GM18499 (cell line): ENCODE measurements around the gene HASPIN.

Experiments used
- ATAC-seq: cut with Tn5 transposase; IDR thresholded peaks from one replicate; pipeline ENCODE4 v1.9.1; 2021; ENCODE audit warnings: moderate number of reproducible peaks; ENCODE audit not compliant: insufficient read depth, unreplicated experiment

Gene HASPIN

DNA sequence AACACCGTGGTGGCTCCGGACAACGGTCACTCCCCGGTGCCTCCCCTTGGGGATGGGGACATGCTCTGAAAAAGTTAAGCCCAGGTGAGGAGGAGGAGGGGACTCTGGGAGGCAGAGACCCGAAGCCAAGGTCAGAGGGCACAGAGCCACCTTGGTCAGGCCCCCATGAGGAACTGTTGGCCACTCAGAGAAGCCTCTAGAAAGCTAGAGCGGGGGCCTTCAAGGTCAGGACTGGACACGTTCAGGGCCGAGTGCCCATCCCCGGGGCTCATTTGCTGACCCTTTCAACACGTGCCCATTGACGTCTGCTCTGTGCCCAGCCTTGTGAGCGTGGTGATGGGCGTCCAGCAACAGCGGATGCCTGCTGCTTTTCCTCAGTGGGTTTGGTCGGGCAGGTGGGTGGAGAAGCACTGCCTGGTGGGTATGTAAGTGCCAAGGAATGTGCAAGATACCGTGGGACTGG, 38.2 kb downstream of the HASPIN start:
- no peak for ATAC-seq

DNA sequence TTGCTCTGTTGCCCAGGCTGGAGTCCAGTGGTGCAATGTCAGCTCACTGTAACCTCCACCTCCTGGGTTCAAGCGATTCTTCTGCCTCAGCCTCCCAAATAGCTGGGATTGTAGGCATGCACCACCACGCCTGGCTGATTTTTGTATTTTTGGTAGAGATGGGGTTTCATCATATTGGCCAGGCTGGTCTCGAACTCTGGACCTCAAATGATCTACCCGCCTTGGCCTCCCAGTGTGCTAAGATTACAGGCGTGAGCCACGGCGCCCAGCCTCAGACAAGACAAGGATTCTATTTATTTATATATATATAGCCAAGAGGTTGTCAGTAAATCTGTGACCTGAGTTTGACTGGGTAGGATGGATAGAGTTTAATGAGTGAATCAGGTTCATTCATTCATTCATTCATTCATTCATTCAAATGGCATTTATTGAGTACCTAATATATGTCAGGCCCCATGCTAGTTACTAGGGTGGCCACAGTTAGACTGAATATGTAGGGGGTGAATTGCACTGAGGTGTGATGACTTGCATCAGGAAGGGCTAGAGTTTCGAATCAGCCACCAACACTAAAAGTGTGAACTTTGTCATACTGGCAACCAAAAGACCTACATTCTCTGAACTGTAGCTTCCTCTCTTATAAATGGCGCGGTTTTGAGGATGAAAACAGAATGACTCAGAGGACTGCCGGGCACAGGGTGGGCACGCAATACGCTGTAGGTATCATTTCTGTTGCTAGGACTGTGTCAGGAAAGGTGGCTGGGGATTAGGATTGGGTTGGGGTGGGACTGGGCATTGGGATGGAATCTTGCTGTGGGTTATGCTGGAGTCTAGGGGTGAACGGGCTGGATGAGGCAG, 39.4 kb downstream of the HASPIN start:
- ATAC-seq: peak; percentile 77

DNA sequence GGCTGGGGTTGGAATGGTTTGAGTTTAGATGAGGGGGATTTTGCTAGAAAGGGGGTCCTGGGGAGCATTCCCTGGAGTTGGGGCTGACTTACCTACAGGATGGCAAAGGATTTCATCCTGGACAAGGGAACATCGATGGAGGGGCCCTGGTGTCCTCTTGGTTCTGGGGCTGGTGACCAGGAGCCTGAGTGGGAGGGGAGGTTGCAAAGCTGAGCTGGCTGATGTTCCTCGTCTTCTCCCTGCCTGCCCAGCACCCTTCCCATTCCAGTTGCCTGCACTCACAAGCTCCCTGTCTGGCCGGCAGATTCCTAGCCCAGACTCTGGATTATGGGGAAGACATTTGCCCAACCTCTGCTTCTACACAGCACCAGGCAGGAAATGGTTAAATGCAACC, 40.1 kb downstream of the HASPIN start:
- no peak for ATAC-seq

DNA sequence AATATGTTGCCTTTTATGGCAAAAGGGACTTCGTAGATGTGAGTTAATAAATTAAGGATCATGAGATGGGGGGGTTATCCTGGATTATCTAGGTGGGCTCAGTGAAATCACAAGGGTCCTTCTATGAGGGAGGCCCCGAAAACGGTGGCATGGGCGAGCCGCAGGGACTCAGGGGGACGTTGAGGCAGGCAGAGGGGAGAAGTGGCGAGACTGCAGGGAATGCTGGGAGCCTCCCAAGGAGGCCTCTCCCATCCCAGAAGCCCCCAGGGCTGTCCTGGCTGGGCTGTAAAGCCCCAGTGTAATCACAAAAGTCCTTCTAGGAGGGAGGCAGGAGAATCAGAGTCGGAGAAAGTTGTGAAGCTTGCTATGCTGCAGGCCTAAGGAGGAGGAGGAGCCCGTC, 42.3 kb downstream of the HASPIN start:
- no peak for ATAC-seq

DNA sequence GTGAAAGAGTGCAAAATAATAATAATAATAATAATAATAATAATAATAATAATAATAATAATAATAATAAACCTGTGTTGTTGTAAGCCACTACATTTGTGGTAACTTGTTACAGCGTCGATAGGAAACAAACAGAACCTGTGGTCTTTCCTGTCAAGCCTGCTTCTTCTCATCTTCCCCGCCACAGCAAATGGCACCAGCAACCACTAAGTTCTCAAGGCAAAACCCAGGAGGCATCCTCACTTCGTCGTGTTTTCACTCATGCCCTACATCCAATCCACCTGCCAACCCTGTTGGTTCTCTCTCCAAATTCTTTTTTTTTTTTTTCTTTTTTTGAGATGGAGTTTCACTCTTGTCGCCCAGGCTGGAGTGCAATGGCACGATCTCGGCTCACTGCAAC, 43.1 kb downstream of the HASPIN start:
- ATAC-seq: no peak

DNA sequence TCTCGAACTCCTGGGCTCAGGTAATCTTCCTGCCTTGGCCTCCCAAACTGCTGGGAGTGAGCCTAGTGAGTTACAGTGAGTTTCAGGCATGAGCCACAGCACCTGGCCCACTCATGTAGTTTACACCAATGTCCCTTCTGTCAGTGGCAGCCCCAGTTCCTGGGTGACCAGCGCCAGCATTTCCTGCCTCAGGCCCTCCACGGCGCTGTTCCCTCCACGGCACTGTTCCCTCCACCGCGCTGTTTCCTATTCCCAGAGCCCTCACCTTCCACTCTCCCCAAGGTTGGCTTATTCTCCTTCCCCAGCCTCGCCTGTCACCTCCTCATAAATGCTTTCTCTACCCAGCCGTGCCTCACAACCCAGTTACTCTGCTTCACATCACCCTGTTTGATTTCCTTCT, 44.6 kb downstream of the HASPIN start:
- ATAC-seq: no peak

DNA sequence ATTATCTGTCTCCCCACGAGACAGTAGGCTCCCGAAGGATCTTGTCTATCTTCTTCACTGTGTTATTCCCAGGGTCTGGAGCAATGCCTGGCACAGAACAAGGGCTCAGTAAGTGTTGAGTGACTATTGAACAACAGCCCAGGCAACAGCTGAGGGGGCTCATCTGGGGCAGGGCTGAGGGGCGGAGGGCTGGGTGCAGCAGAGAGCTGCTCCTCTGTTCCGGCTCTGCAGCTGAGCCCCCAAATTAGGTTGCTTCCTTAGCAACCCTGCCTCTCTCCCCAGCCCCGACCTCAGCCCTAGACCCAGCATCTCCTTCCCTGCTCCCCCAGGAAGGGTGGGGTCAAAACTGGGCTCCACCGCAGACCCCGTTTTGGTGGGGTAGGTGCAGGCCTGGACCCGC, 45.1 kb downstream of the HASPIN start:
- no peak for ATAC-seq

DNA sequence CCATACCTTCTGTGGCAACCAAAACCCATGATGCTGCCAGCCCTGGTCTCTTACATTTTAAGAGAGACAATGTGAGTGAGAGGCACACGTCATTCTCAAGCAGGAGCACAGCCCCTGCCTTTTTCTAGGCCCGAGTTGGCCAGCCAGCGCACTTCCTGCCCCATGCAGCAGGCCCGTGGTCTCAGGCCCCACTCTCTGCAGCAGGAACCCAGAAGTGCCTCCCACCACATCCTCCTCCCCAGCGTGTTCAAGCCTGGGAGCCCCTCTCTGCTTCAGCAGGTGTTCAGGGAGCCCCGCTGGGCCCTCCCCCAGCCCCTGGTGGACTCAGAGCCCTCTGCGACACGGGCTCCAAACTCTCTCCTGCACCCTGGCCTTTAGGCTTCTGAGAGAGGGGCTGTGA, 46.8 kb downstream of the HASPIN start:
- no peak for ATAC-seq

DNA sequence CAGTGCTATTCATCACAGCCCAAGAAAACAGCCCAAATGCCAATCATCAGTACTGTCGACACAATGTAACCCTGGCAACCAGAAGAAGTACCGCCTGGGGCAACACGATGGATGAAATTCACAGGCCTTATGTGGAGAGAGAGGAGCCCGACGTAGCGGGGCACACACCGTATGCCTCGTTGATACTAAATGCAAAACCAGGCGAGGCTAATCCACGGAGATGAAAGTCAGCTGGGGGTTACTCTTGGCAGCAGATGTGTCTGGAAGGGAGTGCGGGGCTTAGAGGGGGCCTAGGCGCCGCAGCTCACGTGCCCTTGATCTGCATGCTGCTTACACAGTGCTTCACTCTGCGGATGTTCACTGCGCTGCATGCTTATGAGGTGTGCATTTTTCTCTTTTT, 47.4 kb downstream of the HASPIN start:
- ATAC-seq: no peak

DNA sequence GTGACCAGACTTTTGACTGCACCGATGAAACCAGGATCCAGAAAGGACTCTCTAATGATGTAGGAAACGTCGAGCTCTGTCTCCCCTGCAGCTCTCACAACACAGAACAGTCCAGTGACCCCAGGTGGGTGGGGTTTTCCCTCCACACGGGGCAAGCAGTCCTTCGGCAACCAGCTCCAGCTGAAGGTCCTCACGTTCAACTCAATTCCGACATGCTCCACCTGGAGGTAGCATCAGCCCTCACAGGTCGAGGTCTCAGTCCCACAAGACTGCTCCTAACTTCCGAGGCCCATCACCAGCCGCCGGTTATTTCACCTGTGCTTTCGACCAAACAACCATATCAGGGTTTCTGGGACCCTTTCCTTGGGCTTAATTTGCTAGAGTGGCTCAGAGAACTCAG, 49.1 kb downstream of the HASPIN start:
- ATAC-seq: no peak

DNA sequence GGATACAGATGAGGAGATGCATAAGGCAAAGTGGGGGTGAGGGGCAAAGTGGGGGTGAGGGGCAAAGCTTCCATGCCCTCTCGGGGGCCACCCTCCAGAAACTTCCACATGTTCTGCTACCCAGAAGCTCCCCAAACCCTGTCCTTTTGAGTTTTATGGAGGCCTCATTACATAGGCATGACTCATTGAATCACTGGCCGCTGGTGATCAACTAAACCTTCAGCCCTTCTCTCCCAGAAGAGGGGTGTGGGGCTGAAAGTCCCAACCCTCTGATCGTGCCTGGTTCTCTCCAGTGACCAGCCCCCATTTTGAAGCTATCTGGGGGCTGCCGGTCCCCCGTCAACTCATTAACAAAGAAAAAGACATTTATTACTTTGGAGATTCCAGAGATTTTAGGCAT, 49.8 kb downstream of the HASPIN start:
- ATAC-seq: no peak

DNA sequence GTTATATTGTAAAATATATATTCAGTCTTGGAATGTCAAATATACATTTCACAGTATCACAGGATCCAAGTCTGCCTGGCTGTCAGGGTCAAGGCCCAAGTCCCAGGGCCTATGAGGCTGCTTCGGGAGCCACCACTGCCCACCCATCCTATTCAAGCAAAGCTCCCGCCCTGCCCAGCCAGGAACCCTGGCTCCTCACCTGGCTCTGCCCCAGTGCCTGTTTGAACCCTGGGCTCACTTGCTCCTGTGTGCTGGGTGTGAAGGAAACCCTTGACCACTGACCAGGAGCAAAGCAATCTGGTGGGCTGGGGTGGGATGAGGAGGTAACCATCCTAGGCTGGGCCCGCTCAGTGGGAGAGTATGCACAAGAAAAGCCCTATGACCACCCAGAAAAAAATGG, 50.3 kb downstream of the HASPIN start:
- no peak for ATAC-seq
